WTC11 (cell line): ENCODE data around the gene PUSL1. TPM values are rescaled to one million over a fixed set of nuclear protein-coding genes. Genes with fewer than 3 reads are reported as not detected.
A peak's percentile ranks its signal among the peaks of the same experiment; 100 is the strongest.

ENCODE experiments used
- ATAC-seq: fragments of 200-7000 bp; cut with Tn5 transposase; 2 replicates; pipeline ENCODE4 v1.10.0; 2021; ENCODE audit warnings: mild to moderate bottlenecking, moderate library complexity
- CTCF ChIA-PET: fragments of 300-600 bp; sonication (Branson Sonifier 250); formaldehyde crosslinking; loops from one replicate; lab custom pipeline; 2021; ENCODE audit warnings: antibody characterized with exemption; lab: Charles Lee
- POLR2A ChIA-PET: fragments of 350-600 bp; sonication (Branson Sonifier 250); formaldehyde crosslinking; loops from one replicate; lab custom pipeline; 2021; ENCODE audit warnings: antibody characterized with exemption; lab: Charles Lee
- DNase-seq: peaks from one replicate; pipeline ENCODE4 v3.0.0; 2021; ENCODE audit warnings: low spot score
- H3K27ac Mint-ChIP-seq: 2 replicates; pipeline ENCODE4 v1.8.0; 2021; ENCODE audit warnings: mixed read lengths
- H3K27me3 Mint-ChIP-seq: 2 replicates; pipeline ENCODE4 v1.8.0; 2021; ENCODE audit warnings: low read depth, mild to moderate bottlenecking, moderate library complexity, mixed read lengths
- H3K36me3 Mint-ChIP-seq: 2 replicates; pipeline ENCODE4 v1.8.0; 2021; ENCODE audit warnings: mixed read lengths
- H3K4me1 Mint-ChIP-seq: 2 replicates; pipeline ENCODE4 v1.8.0; 2022; ENCODE audit warnings: mixed read lengths
- H3K4me3 Mint-ChIP-seq: 2 replicates; pipeline ENCODE4 v1.8.0; 2021; ENCODE audit warnings: mild to moderate bottlenecking, moderate library complexity, mixed read lengths
- H3K9me3 Mint-ChIP-seq: 2 replicates; pipeline ENCODE4 v1.8.0; 2021; ENCODE audit warnings: mixed read lengths
- CREM ChIP-seq: sonication (generic); formaldehyde crosslinking; IDR thresholded peaks from 2 replicates; pipeline ENCODE4 v1.8.1; 2022; ENCODE audit warnings: mild to moderate bottlenecking, missing genetic modification reagents, moderate library complexity
- CTCF ChIP-seq: fragments of 200-600 bp; IDR thresholded peaks from 2 replicates; pipeline ENCODE4 v1.8.0; 2022; ENCODE audit warnings: antibody characterized with exemption
- FOXK1 ChIP-seq: sonication (generic); formaldehyde crosslinking; IDR thresholded peaks from 2 replicates; pipeline ENCODE4 v1.8.0; 2022; ENCODE audit warnings: mild to moderate bottlenecking, moderate library complexity, missing genetic modification reagents
- GABPB1 ChIP-seq: sonication (generic); formaldehyde crosslinking; IDR thresholded peaks from 2 replicates; pipeline ENCODE4 v1.8.1; 2023; ENCODE audit warnings: mild to moderate bottlenecking, missing genetic modification reagents
- HMGA2 ChIP-seq: fragments of 250-450 bp; sonication (Bioruptor Pico); IDR thresholded peaks from 2 replicates; pipeline ENCODE4 v1.4.0; 2021; ENCODE audit warnings: mild to moderate bottlenecking, moderate library complexity
- IRF1 ChIP-seq: sonication (generic); formaldehyde crosslinking; IDR thresholded peaks from 2 replicates; pipeline ENCODE4 v1.8.0; 2023; ENCODE audit warnings: missing genetic modification reagents
- MYBL2 ChIP-seq: sonication (generic); formaldehyde crosslinking; IDR thresholded peaks from 2 replicates; pipeline ENCODE4 v1.8.1; 2023; ENCODE audit warnings: mild to moderate bottlenecking, moderate library complexity, missing genetic modification reagents
- NFE2L1 ChIP-seq: sonication (generic); formaldehyde crosslinking; IDR thresholded peaks from 2 replicates; pipeline ENCODE4 v1.8.1; 2023; ENCODE audit warnings: missing genetic modification reagents
- NR1H2 ChIP-seq: sonication (generic); formaldehyde crosslinking; IDR thresholded peaks from 2 replicates; pipeline ENCODE4 v1.9.0; 2021; ENCODE audit warnings: mild to moderate bottlenecking, moderate library complexity, missing genetic modification reagents
- NR2C2 ChIP-seq: sonication (generic); formaldehyde crosslinking; IDR thresholded peaks from 2 replicates; pipeline ENCODE4 v1.8.0; 2022; ENCODE audit warnings: mild to moderate bottlenecking, missing genetic modification reagents
- PREB ChIP-seq: sonication (generic); formaldehyde crosslinking; IDR thresholded peaks from 2 replicates; pipeline ENCODE4 v1.8.1; 2022; ENCODE audit warnings: mild to moderate bottlenecking, missing genetic modification reagents, moderate library complexity, borderline replicate concordance
- RORB ChIP-seq: fragments of 250-450 bp; sonication (Bioruptor Pico); IDR thresholded peaks from 2 replicates; pipeline ENCODE4 v1.9.0; 2021; ENCODE audit warnings: mild to moderate bottlenecking
- TCF7 ChIP-seq: sonication (generic); formaldehyde crosslinking; IDR thresholded peaks from 2 replicates; pipeline ENCODE4 v1.8.0; 2022; ENCODE audit warnings: mild to moderate bottlenecking, low read depth, missing genetic modification reagents, moderate library complexity
- TEAD1 ChIP-seq: sonication (generic); formaldehyde crosslinking; IDR thresholded peaks from 2 replicates; pipeline ENCODE4 v1.8.0; 2022; ENCODE audit warnings: mild to moderate bottlenecking, missing genetic modification reagents
- ZNF423 ChIP-seq: fragments of 250-450 bp; sonication (Bioruptor Pico); IDR thresholded peaks from 2 replicates; pipeline ENCODE4 v2.1.2; 2022; ENCODE audit warnings: mild to moderate bottlenecking, moderate library complexity
- total RNA-seq: library from RNA; stranded (reverse); gene quantifications from 3 replicates; pipeline ENCODE4 v1.2.3, GENCODE V29; 2021
- TF ChIP-seq, protein P1 (sequence below): sonication (generic); formaldehyde crosslinking; IDR thresholded peaks from 2 replicates; pipeline ENCODE4 v1.8.0; 2022; ENCODE audit warnings: mild to moderate bottlenecking, missing genetic modification reagents
- TF ChIP-seq, protein P2 (sequence below): sonication (generic); formaldehyde crosslinking; IDR thresholded peaks from 2 replicates; pipeline ENCODE4 v1.8.1; 2023; ENCODE audit warnings: mild to moderate bottlenecking, missing genetic modification reagents, moderate library complexity
- TF ChIP-seq, protein P3 (sequence below): sonication (generic); formaldehyde crosslinking; IDR thresholded peaks from 2 replicates; pipeline ENCODE4 v1.8.1; 2023; ENCODE audit warnings: mild to moderate bottlenecking, missing genetic modification reagents, borderline replicate concordance
- TF ChIP-seq, protein P4 (sequence below): sonication (generic); formaldehyde crosslinking; IDR thresholded peaks from 2 replicates; pipeline ENCODE4 v1.8.1; 2023; ENCODE audit warnings: mild to moderate bottlenecking, moderate library complexity, missing genetic modification reagents

The PUSL1 gene
- total RNA-seq, 1 experiment from 2014 or later = 51.5 TPM

DNA sequence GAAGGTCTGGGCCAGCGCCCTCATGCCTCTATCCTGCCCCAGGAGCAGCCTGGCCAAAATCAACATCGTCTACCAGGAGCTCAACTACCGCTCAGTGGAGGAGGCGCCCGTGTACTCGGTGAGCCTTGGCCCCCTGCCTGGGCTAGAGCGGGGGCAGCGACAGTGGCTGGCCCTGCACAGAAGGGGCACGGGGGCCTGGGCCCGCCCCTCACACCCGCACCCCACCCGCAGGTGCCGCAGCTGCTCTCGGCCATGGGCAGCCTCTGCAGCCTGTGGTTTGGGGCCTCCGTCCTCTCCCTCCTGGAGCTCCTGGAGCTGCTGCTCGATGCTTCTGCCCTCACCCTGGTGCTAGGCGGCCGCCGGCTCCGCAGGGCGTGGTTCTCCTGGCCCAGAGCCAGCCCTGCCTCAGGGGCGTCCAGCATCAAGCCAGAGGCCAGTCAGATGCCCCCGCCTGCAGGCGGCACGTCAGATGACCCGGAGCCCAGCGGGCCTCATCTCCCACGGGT is 17.3 kb upstream of the PUSL1 start:
- H3K36me3 Mint-ChIP-seq = no peaks in the 10 kb centered on the region
- H3K4me3 Mint-ChIP-seq = no peak overlapping the region
- no peak for TF ChIP-seq TEAD1 (CRISPR knock-in tag)
- TF ChIP-seq, protein P1, sequence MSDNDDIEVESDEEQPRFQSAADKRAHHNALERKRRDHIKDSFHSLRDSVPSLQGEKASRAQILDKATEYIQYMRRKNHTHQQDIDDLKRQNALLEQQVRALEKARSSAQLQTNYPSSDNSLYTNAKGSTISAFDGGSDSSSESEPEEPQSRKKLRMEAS (CRISPR knock-in tag) = no peak
- TF ChIP-seq, protein P2, sequence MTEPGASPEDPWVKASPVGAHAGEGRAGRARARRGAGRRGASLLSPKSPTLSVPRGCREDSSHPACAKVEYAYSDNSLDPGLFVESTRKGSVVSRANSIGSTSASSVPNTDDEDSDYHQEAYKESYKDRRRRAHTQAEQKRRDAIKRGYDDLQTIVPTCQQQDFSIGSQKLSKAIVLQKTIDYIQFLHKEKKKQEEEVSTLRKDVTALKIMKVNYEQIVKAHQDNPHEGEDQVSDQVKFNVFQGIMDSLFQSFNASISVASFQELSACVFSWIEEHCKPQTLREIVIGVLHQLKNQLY (CRISPR knock-in tag) = no peak
- no peak for TF ChIP-seq NR2C2 (CRISPR knock-in tag)
- TF ChIP-seq, protein P3, sequence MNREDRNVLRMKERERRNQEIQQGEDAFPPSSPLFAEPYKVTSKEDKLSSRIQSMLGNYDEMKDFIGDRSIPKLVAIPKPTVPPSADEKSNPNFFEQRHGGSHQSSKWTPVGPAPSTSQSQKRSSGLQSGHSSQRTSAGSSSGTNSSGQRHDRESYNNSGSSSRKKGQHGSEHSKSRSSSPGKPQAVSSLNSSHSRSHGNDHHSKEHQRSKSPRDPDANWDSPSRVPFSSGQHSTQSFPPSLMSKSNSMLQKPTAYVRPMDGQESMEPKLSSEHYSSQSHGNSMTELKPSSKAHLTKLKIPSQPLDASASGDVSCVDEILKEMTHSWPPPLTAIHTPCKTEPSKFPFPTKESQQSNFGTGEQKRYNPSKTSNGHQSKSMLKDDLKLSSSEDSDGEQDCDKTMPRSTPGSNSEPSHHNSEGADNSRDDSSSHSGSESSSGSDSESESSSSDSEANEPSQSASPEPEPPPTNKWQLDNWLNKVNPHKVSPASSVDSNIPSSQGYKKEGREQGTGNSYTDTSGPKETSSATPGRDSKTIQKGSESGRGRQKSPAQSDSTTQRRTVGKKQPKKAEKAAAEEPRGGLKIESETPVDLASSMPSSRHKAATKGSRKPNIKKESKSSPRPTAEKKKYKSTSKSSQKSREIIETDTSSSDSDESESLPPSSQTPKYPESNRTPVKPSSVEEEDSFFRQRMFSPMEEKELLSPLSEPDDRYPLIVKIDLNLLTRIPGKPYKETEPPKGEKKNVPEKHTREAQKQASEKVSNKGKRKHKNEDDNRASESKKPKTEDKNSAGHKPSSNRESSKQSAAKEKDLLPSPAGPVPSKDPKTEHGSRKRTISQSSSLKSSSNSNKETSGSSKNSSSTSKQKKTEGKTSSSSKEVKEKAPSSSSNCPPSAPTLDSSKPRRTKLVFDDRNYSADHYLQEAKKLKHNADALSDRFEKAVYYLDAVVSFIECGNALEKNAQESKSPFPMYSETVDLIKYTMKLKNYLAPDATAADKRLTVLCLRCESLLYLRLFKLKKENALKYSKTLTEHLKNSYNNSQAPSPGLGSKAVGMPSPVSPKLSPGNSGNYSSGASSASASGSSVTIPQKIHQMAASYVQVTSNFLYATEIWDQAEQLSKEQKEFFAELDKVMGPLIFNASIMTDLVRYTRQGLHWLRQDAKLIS (CRISPR knock-in tag) = no peak
- TF ChIP-seq PREB (CRISPR knock-in tag) = no peak
- TF ChIP-seq TCF7 (CRISPR knock-in tag) = no peak
- TF ChIP-seq NR1H2 (CRISPR knock-in tag) = no peak
- no peak for TF ChIP-seq MYBL2
- TF ChIP-seq CREM (CRISPR knock-in tag) = no peak
- no peak for TF ChIP-seq HMGA2
- TF ChIP-seq, all 79 proteins: peak for 0
- H3K27ac Mint-ChIP-seq = no peak overlapping the region
- H3K9me3 Mint-ChIP-seq = no peaks in the 10 kb centered on the region
- peaks cover 4% of the 10 kb centered on the region; the same call in 1 of the 2 replicates for H3K4me1 Mint-ChIP-seq
- CTCF ChIA-PET = interaction anchor here (0.6 to 4.3 kb wide), 48 partner anchors 8 to 883 kb away, joined by 3 to 81 read pairs (median 5); partner anchors contain the start of genes B3GALT6, C1QTNF12, C1orf159 and PLEKHN1
- H3K27me3 Mint-ChIP-seq = no peaks in the 10 kb centered on the region
- no peak for ATAC-seq
- POLR2A ChIA-PET = interaction anchor here (1.1 kb wide), 1 partner anchor 17 kb away, joined by 5 read pairs; the partner anchor contains the start of gene UBE2J2
- no peak for DNase-seq

DNA sequence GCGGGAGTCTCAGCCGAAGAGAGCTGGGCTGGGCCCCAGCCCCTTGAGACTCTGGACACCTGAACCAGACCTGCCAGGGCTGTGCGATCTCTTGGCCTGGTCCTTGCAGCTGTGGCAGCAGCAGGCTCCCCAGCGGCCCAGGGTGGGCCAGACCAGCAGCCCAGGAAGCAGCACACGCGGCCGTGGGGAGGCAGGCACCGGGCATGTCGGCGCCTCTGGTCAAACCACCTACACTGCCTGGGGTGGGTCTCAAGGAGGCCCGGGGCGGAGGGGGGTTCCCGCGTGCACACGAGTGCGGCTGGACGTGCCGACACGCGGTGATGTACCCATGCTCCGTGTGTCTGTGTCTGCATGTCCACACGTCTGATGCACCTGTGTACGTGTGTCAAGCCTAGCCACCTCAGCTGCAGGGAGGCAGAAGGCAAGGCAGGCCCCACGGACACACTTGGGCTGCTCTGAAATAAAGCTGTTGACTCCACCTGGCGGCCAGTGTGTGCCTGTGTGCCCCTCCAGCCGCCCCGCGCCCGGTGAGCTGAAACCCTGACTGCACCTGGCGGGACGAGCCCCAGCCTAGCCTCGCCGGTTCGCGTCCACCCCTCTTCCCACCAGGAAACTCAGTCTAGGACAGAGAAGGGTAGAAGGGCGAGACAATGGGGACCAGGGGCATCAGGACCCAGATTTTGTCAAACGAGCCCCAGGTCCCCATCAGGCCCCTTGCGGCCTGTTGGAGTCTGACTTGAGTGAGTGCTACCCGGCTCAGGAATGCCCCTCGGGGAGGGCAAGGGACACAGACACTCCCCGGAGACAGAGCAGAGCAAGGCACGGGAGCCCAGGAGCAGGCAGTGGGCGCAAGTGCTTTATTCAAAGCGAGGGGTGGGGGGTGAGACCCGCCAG is 16.6 kb upstream of the PUSL1 start:
- POLR2A ChIA-PET = interaction anchor here (0.8 to 1.1 kb wide), 2 partner anchors 13 to 18 kb away, joined by 5 read pairs; partner anchors contain the start of gene UBE2J2
- CTCF ChIA-PET = interaction anchor here (0.6 to 4.3 kb wide), 62 partner anchors 8 to 883 kb away, joined by 3 to 81 read pairs (median 5); partner anchors contain the start of genes B3GALT6, C1QTNF12, C1orf159 and PLEKHN1
- Mint-ChIP-seq H3K9me3 (no peaks in the 10 kb centered on the region), H3K4me3 (no peak overlapping the region), H3K36me3 (no peaks in the 10 kb centered on the region), H3K27me3 (no peaks in the 10 kb centered on the region), H3K27ac (peak overlapping the region; percentile 49; the same call in 1 of the 2 replicates), H3K4me1 (peaks cover 4% of the 10 kb centered on the region; the same call in 1 of the 2 replicates)
- ATAC-seq (peak; percentile 68), DNase-seq (peak; percentile 85)
- TF ChIP-seq CTCF (peak; percentile 55), ZNF423 (no peak), GABPB1 (CRISPR knock-in tag) (no peak), NFE2L1 (no peak), RORB (CRISPR knock-in tag) (no peak), FOXK1 (CRISPR knock-in tag) (0 out of 2 replicates have a peak, but pooled peaks have one; percentile 5), IRF1 (CRISPR knock-in tag) (no peak)
- TF ChIP-seq, protein P4, sequence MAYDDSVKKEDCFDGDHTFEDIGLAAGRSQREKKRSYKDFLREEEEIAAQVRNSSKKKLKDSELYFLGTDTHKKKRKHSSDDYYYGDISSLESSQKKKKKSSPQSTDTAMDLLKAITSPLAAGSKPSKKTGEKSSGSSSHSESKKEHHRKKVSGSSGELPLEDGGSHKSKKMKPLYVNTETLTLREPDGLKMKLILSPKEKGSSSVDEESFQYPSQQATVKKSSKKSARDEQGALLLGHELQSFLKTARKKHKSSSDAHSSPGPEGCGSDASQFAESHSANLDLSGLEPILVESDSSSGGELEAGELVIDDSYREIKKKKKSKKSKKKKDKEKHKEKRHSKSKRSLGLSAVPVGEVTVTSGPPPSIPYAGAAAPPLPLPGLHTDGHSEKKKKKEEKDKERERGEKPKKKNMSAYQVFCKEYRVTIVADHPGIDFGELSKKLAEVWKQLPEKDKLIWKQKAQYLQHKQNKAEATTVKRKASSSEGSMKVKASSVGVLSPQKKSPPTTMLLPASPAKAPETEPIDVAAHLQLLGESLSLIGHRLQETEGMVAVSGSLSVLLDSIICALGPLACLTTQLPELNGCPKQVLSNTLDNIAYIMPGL (CRISPR knock-in tag) = 0 out of 2 replicates have a peak, but pooled peaks have one; percentile 40
- TF ChIP-seq, protein P1 (CRISPR knock-in tag) = 0 out of 2 replicates have a peak, but pooled peaks have one; percentile 30
